H1 (cell line): ENCODE results near the gene HDDC3. TPM values are rescaled to one million over a fixed set of nuclear protein-coding genes. Genes with fewer than 3 reads are reported as not detected.

Experiments used
- CTCF ChIA-PET: fragments of 300-600 bp; sonication (Branson Sonifier 250); formaldehyde crosslinking; loops from one replicate; lab custom pipeline; 2021; ENCODE audit not compliant: partially characterized antibody; lab: Charles Lee
- POLR2A ChIA-PET: fragments of 300-600 bp; sonication (Branson Sonifier 250); formaldehyde crosslinking; loops from one replicate; lab custom pipeline; 2021; ENCODE audit warnings: inconsistent platforms; ENCODE audit not compliant: partially characterized antibody; lab: Charles Lee
- DNase-seq, 2 experiments: peaks; one replicate each; pipeline versions ENCODE4 v3.0.0 to v3.0.0-alpha.2; 2010 to 2022; ENCODE audit warnings: low spot score in 2 of 2, low read depth in 1 of 2, mixed read lengths in 1 of 2
- FAIRE-seq: peaks from 2 replicates; lab custom pipeline; 2011; peaks lifted over from hg19 to GRCh38; lab: Jason Lieb, UNC
- H2AFZ ChIP-seq: 2 replicates; pipeline ENCODE4 v1.8.1; 2012; ENCODE audit warnings: low read length, inconsistent platforms
- H2AK5ac ChIP-seq: 2 replicates; pipeline ENCODE4 v1.6.1; 2013; ENCODE audit warnings: low read depth, low read length
- H2BK120ac ChIP-seq: replicated peaks from 2 replicates; pipeline ENCODE3; 2013; ENCODE audit warnings: low read depth, low read length, inconsistent platforms
- H2BK12ac ChIP-seq: 2 replicates; pipeline ENCODE4 v1.6.1; 2013; ENCODE audit warnings: low read depth, low read length
- H2BK15ac ChIP-seq: 2 replicates; pipeline ENCODE4 v1.6.1; 2013; ENCODE audit warnings: low read length
- H2BK20ac ChIP-seq: 2 replicates; pipeline ENCODE4 v1.6.1; 2013; ENCODE audit warnings: low read length
- H2BK5ac ChIP-seq: 2 replicates; pipeline ENCODE4 v1.6.1; 2013; ENCODE audit warnings: low read depth, low read length
- H3K14ac ChIP-seq: 2 replicates; pipeline ENCODE4 v1.6.1; 2013; ENCODE audit warnings: inconsistent platforms; ENCODE audit not compliant: insufficient read length
- H3K18ac ChIP-seq: 2 replicates; pipeline ENCODE4 v1.6.1; 2013; ENCODE audit warnings: low read length; ENCODE audit errors: extremely low read depth
- H3K23ac ChIP-seq: 2 replicates; pipeline ENCODE4 v1.6.1; 2013; ENCODE audit warnings: inconsistent platforms; ENCODE audit not compliant: insufficient read length
- H3K23me2 ChIP-seq: 2 replicates; pipeline ENCODE4 v1.6.1; 2013; ENCODE audit warnings: low read depth, low read length
- H3K27ac ChIP-seq: 2 replicates; pipeline ENCODE4 v1.6.1; 2011; ENCODE audit warnings: low read depth, low read length, inconsistent platforms
- H3K27me3 ChIP-seq, 4 experiments: replicated peaks in 1 of 4; 1 replicate in 1 of 4; 2 replicates in 3 of 4; pipeline versions ENCODE4 v1.6.1 to v1.8.1; 2011 to 2013; ENCODE audit warnings: low read length in 3 of 4, mild to moderate bottlenecking in 3 of 4, inconsistent platforms in 2 of 4, mixed read lengths in 2 of 4, moderate library complexity in 1 of 4; ENCODE audit not compliant: control insufficient read depth in 3 of 4, insufficient read depth in 3 of 4; ENCODE audit errors: extremely low read depth in 1 of 4
- H3K36me3 ChIP-seq, 4 experiments: 2 replicates each; pipeline versions ENCODE4 v1.6.1 to v1.8.1; 2011 to 2013; ENCODE audit warnings: mild to moderate bottlenecking in 4 of 4, low read length in 3 of 4, moderate library complexity in 2 of 4, control low read depth in 1 of 4, inconsistent platforms in 1 of 4; ENCODE audit not compliant: insufficient read depth in 4 of 4, control insufficient read depth in 2 of 4
- H3K4ac ChIP-seq: replicated peaks from 2 replicates; pipeline ENCODE3; 2013; ENCODE audit warnings: low read length, low read depth, mixed read lengths, inconsistent platforms; ENCODE audit not compliant: insufficient read length
- H3K4me1 ChIP-seq, 4 experiments: replicated peaks in 1 of 4; 1 replicate in 1 of 4; 2 replicates in 3 of 4; pipeline versions ENCODE4 v1.6.1 to v1.8.1; 2011 to 2013; ENCODE audit warnings: low read length in 3 of 4, inconsistent platforms in 2 of 4, mixed read lengths in 1 of 4; ENCODE audit not compliant: insufficient read depth in 4 of 4, control insufficient read depth in 3 of 4
- H3K4me2 ChIP-seq, 2 experiments: 2 replicates each; pipeline versions ENCODE4 v1.6.1 to v1.8.1; 2011 to 2013; ENCODE audit warnings: low read depth in 2 of 2, low read length in 2 of 2, control low read depth in 1 of 2, inconsistent platforms in 1 of 2, mild to moderate bottlenecking in 1 of 2; ENCODE audit not compliant: insufficient read depth in 1 of 2
- H3K4me3 ChIP-seq, 4 experiments: fragments of 200-600, 300-600 bp in 1 of 4; sonication (generic), shearing (Covaris generic), sonication (Bioruptor Twin) in 1 of 4; 2 replicates each; pipeline versions ENCODE4 v1.5.1 to v1.8.1; 2011 to 2016; ENCODE audit warnings: low read length in 4 of 4, low read depth in 3 of 4, control low read depth in 2 of 4, inconsistent platforms in 2 of 4, mild to moderate bottlenecking in 2 of 4, mixed read lengths in 1 of 4, moderate library complexity in 1 of 4; ENCODE audit not compliant: insufficient read depth in 2 of 4; ENCODE audit errors: extremely low read depth in 1 of 4
- H3K56ac ChIP-seq: replicated peaks from 2 replicates; pipeline ENCODE3; 2013; ENCODE audit warnings: low read depth, mild to moderate bottlenecking, mixed read lengths, low read length, inconsistent platforms; ENCODE audit not compliant: insufficient read length
- H3K79me1 ChIP-seq: 2 replicates; pipeline ENCODE4 v1.6.1; 2013; ENCODE audit warnings: low read depth, low read length, control low read depth
- H3K79me2 ChIP-seq, 2 experiments: 2 replicates each; pipeline versions ENCODE4 v1.6.1 to v1.8.1; 2012 to 2013; ENCODE audit warnings: low read length in 2 of 2, mild to moderate bottlenecking in 2 of 2, inconsistent platforms in 1 of 2; ENCODE audit not compliant: insufficient read depth in 2 of 2, control insufficient read depth in 1 of 2
- H3K9ac ChIP-seq, 4 experiments: replicated peaks in 1 of 4; 1 replicate in 1 of 4; 2 replicates in 3 of 4; pipeline versions ENCODE4 v1.6.1 to v1.8.1; 2011 to 2013; ENCODE audit warnings: low read depth in 3 of 4, low read length in 3 of 4, control low read depth in 2 of 4, mild to moderate bottlenecking in 2 of 4, moderate library complexity in 2 of 4, inconsistent platforms in 1 of 4; ENCODE audit errors: extremely low read depth in 1 of 4
- H3K9me3 ChIP-seq, 2 experiments: 2 replicates each; pipeline versions ENCODE4 v1.6.1 to v1.8.1; 2012 to 2013; ENCODE audit warnings: mild to moderate bottlenecking in 2 of 2, moderate library complexity in 2 of 2, control low read depth in 1 of 2, inconsistent platforms in 1 of 2, low read depth in 1 of 2, low read length in 1 of 2, mixed read lengths in 1 of 2; ENCODE audit not compliant: insufficient read depth in 2 of 2
- H4K20me1 ChIP-seq, 2 experiments: replicated peaks in 1 of 2; 2 replicates each; pipeline versions ENCODE3 to v1.8.1; 2011 to 2013; ENCODE audit warnings: inconsistent platforms in 2 of 2, low read length in 2 of 2, mild to moderate bottlenecking in 1 of 2; ENCODE audit not compliant: insufficient read depth in 2 of 2, control insufficient read depth in 1 of 2
- H4K5ac ChIP-seq: 2 replicates; pipeline ENCODE4 v1.6.1; 2013; ENCODE audit warnings: low read length, low read depth, mixed read lengths, inconsistent platforms; ENCODE audit not compliant: insufficient read length
- H4K8ac ChIP-seq: 2 replicates; pipeline ENCODE4 v1.8.0; 2013; ENCODE audit warnings: mild to moderate bottlenecking, moderate library complexity, low read length, inconsistent platforms; ENCODE audit not compliant: insufficient read depth; ENCODE audit errors: extremely low read depth
- H4K91ac ChIP-seq: replicated peaks from 2 replicates; pipeline ENCODE3; 2013; ENCODE audit warnings: low read length, mixed read lengths, inconsistent platforms; ENCODE audit not compliant: insufficient read length
- EZH2 ChIP-seq: fragments of 200-600 bp; sonication (generic); IDR thresholded peaks from 2 replicates; pipeline ENCODE4 v1.7.1; 2012; ENCODE audit warnings: low read depth, mild to moderate bottlenecking, moderate library complexity, low read length, inconsistent platforms; ENCODE audit not compliant: severe bottlenecking
- JUN ChIP-seq: IDR thresholded peaks from 2 replicates; pipeline ENCODE4 v1.6.1; 2011; ENCODE audit warnings: low read depth, mild to moderate bottlenecking, improper control_type of control experiment, low read length
- SIRT6 ChIP-seq: IDR thresholded peaks from one replicate; pipeline ENCODE4 v1.7.1; 2012; ENCODE audit warnings: low read length, inconsistent platforms
- SIX5 ChIP-seq: IDR thresholded peaks from 2 replicates; pipeline ENCODE4 v1.6.1; 2011; ENCODE audit warnings: mild to moderate bottlenecking, low read depth, low read length
- SP1 ChIP-seq: IDR thresholded peaks from 2 replicates; pipeline ENCODE4 v1.6.1; 2011; ENCODE audit warnings: low read depth, low read length
- WGBS, 2 experiments: shearing (Covaris generic) in 1 of 2; methylation state at CpG; one replicate each; pipeline versions ENCODE4 v1.1.6 to v1.1.7; 2013 to 2015; ENCODE audit warnings: low lambda C conversion rate in 2 of 2, mixed read lengths in 2 of 2, inconsistent platforms in 1 of 2, low coverage in 1 of 2, missing lambda C conversion rate in 1 of 2; ENCODE audit not compliant: insufficient replicate concordance in 2 of 2, insufficient coverage in 1 of 2, insufficient read length in 1 of 2; ENCODE audit errors: extremely low coverage in 1 of 2, missing lambda C conversion rate in 1 of 2; 5-methylcytosine and 5-hydroxymethylcytosine counted together
- polyA plus RNA-seq, 7 experiments: library from polyadenylated mRNA; depleted of rRNA in 3 of 7; stranded (reverse) in 5 of 7; unstranded in 2 of 7; fragments of >200 nt in 5 of 7; fragments of 200-250 nt in 2 of 7; gene quantifications; 1 replicate in 5 of 7; 2 replicates in 1 of 7; 4 replicates in 1 of 7; pipeline versions ENCODE4 v1.2.1 to v1.2.3, GENCODE V29; 2011 to 2013; ENCODE audit warnings: missing spikeins in 2 of 7, mixed read lengths in 2 of 7
- total RNA-seq: library from RNA; stranded (reverse); fragmentation: NEBNext Ultra II Directional; extraction: Animal tissue kit (Norgen Biotek cat#: 25700); gene quantifications from 2 replicates; pipeline ENCODE4 v1.2.1, GENCODE V29; 2021
- TF ChIP-seq, protein P1 (sequence below): IDR thresholded peaks from 2 replicates; pipeline ENCODE4 v1.6.1; 2012; ENCODE audit warnings: inconsistent platforms

The HDDC3 gene
- total and polyA plus RNA-seq, 2 of the 8 experiments (the other 6 are each of a cell fraction or from before 2014, with no cell fraction given): 16.3 to 16.5 TPM

- Histone ChIP-seq H4K5ac (no peak overlapping the region), H3K79me1 (peaks cover 3% of the 10 kb centered on the region; the same call in 1 of the 2 replicates), H3K36me3 (peaks cover 0 to 22% (median 17%) of the 10 kb centered on the region in 4 experiments; a peak in 6 of 8 replicates), H3K4me3 (peak overlapping the region; percentile 46 to 72 (median 58); a peak in 6 of 8 replicates), H4K8ac (no peak overlapping the region; the same call in 1 of the 2 replicates), H3K23me2 (peaks cover 14% of the 10 kb centered on the region; the same call in 1 of the 2 replicates), H3K27me3 (no peaks in the 10 kb centered on the region), H3K27ac (no peak overlapping the region), H3K4me2 (peak overlapping the region; percentile 82 to 98), H2BK5ac (peak overlapping the region; percentile 90; the same call in 1 of the 2 replicates), H2AFZ (no peak overlapping the region), H3K14ac (no peak overlapping the region), H4K20me1 (peaks cover 1 to 7% of the 10 kb centered on the region in 2 experiments), H2AK5ac (no peak overlapping the region), H2BK15ac (no peak overlapping the region), H3K9me3 (no peaks in the 10 kb centered on the region), H3K9ac (no peak overlapping the region), H3K56ac (no peak overlapping the region), H3K79me2 (no peaks in the 10 kb centered on the region), H3K4me1 (peaks cover 0 to 15% (median 8%) of the 10 kb centered on the region in 4 experiments; a peak in 6 of 7 replicates), H2BK12ac (no peak overlapping the region), H3K23ac (no peak overlapping the region), H2BK20ac (no peak overlapping the region), H4K91ac (no peak overlapping the region), H3K18ac (no peak overlapping the region), H3K4ac (no peak overlapping the region), H2BK120ac (no peak overlapping the region)
- no peak for FAIRE-seq
- ChIA-PET POLR2A (interaction anchor here (0.7 to 2.8 kb wide), 10 partner anchors 10 to 77 kb away, joined by 3 to 20 read pairs (median 6); partner anchors contain the start of gene HDDC3), CTCF (interaction anchor here (0.7 to 19.2 kb wide), 23 partner anchors 10 to 425 kb away, joined by 3 to 306 read pairs (median 6); partner anchors contain the start of genes HDDC3, MAN2A2 and UNC45A)
- no peak for DNase-seq
- WGBS, 2 experiments: 70% methylated on average over 20 of the region's 20 CpGs; no CpG with 5 or more reads in 1 of the 2 experiments
- TF ChIP-seq SP1 (no peak), SIX5 (no peak), SIRT6 (no peak), JUN (no peak), EZH2 (no peak)
- TF ChIP-seq, protein P1, sequence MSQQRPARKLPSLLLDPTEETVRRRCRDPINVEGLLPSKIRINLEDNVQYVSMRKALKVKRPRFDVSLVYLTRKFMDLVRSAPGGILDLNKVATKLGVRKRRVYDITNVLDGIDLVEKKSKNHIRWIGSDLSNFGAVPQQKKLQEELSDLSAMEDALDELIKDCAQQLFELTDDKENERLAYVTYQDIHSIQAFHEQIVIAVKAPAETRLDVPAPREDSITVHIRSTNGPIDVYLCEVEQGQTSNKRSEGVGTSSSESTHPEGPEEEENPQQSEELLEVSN: no peak
Measured at GRCh38 chr15:90955624-90956273, 23.4 kb upstream of the HDDC3 start.
